Measurements from ENCODE around the gene SEC14L1.
"Not testable (repeated sequence)": the region's sequence is repeated elsewhere in the genome, so short reads cannot be mapped to it uniquely, and the experiment has no call there.

Gene SEC14L1

GRCh38 chr17:77254951-77255825, 114.4 kb downstream of the SEC14L1 start:
- in situ Hi-C loops (cut with MboI; ENCODE audit: low sequenced_read_pairs): no loop called here

- in situ Hi-C loops (cut with MboI; ENCODE audit: low sequenced_read_pairs): not testable (repeated sequence)
Observed at GRCh38 chr17:77255970-77256369, 115.2 kb downstream of the SEC14L1 start.

- in situ Hi-C loops (cut with MboI; ENCODE audit: low sequenced_read_pairs): no loop called here
Observed at GRCh38 chr17:77256710-77257109, 115.9 kb downstream of the SEC14L1 start.

- in situ Hi-C loops (cut with MboI; ENCODE audit: low sequenced_read_pairs): no loop called here
Observed at GRCh38 chr17:77257169-77257568, 116.4 kb downstream of the SEC14L1 start.

- in situ Hi-C loops (cut with MboI; ENCODE audit: low sequenced_read_pairs): no loop called here
Observed at GRCh38 chr17:77257596-77258458, 117.1 kb downstream of the SEC14L1 start.

- in situ Hi-C loops (cut with MboI; ENCODE audit: low sequenced_read_pairs): no loop called here
Observed at GRCh38 chr17:77258638-77259037, 117.9 kb downstream of the SEC14L1 start.

- in situ Hi-C loops (cut with MboI; ENCODE audit: low sequenced_read_pairs): no loop called here
Observed at GRCh38 chr17:77264617-77265230, 124.0 kb downstream of the SEC14L1 start.

- in situ Hi-C loops (cut with MboI; ENCODE audit: low sequenced_read_pairs): no loop called here
Observed at GRCh38 chr17:77266213-77266612, 125.4 kb downstream of the SEC14L1 start.
